LoVo (cell line): ENCODE measurements around the gene TMEM89.

ENCODE experiments used
- DNase-seq: peaks from one replicate; pipeline ENCODE4 v3.0.0-alpha.2; 2016; ENCODE audit warnings: low spot score

Gene TMEM89

GRCh38 chr3:48587686-48588085, 33.9 kb downstream of the TMEM89 start:
- DNase-seq, result no peak

GRCh38 chr3:48585411-48585810, 36.2 kb downstream of the TMEM89 start:
- no peak for DNase-seq

- DNase-seq, result no peak
Measured at GRCh38 chr3:48584836-48585235, 36.7 kb downstream of the TMEM89 start.

- no peak for DNase-seq
Measured at GRCh38 chr3:48581621-48582481, 39.7 kb downstream of the TMEM89 start.

- no peak for DNase-seq
Measured at GRCh38 chr3:48576647-48577046, 44.9 kb downstream of the TMEM89 start.

GRCh38 chr3:48575366-48575765, 46.2 kb downstream of the TMEM89 start:
- DNase-seq, result no peak

GRCh38 chr3:48573973-48574585, 47.5 kb downstream of the TMEM89 start:
- no peak for DNase-seq

- no peak for DNase-seq
Measured at GRCh38 chr3:48572517-48572916, 49.1 kb downstream of the TMEM89 start.

- DNase-seq, result no peak
Measured at GRCh38 chr3:48571938-48572337, 49.6 kb downstream of the TMEM89 start.
